Gastrocnemius medialis (tissue), 4 donors: ENCODE data around the gene XYLB. TPM values are rescaled to one million over a fixed set of nuclear protein-coding genes. Genes with fewer than 3 reads are reported as not detected.
"Not testable (repeated sequence)": the region's sequence is repeated elsewhere in the genome, so short reads cannot be mapped to it uniquely, and the experiment has no call there.

Experiments used
- ATAC-seq, 2 donors: fragments of 150-250 bp; one replicate each; pipeline ENCODE4 v1.9.1; 2016
- DNase-seq, 2 donors: peaks; one replicate each; pipeline ENCODE4 v3.0.0-alpha.2; 2019
- H3K27ac ChIP-seq, 4 donors: fragments of 200-600 bp; sonication (generic); 1 replicate in 1 of 4; 2 replicates in 3 of 4; pipeline ENCODE4 v1.5.1; 2016 to 2018; ENCODE audit warnings: mild to moderate bottlenecking in 2 of 4, moderate library complexity in 1 of 4
- H3K27me3 ChIP-seq, 3 donors: fragments of 200-600 bp; sonication (generic) in 2 of 3; 1 replicate in 1 of 3; 2 replicates in 2 of 3; pipeline versions ENCODE4 v1.5.1 to v1.6.0; 2016 to 2019; ENCODE audit warnings: mild to moderate bottlenecking in 1 of 3, moderate library complexity in 1 of 3
- H3K36me3 ChIP-seq, 2 donors: fragments of 200-600 bp; sonication (generic) in 1 of 2; one replicate each; pipeline ENCODE4 v1.5.1; 2017 to 2018
- H3K4me1 ChIP-seq, 2 donors: fragments of 200-600 bp; sonication (generic) in 1 of 2; one replicate each; pipeline ENCODE4 v1.5.1; 2016 to 2017; ENCODE audit warnings: mild to moderate bottlenecking in 2 of 2
- H3K4me3 ChIP-seq, 4 donors: fragments of 200-600 bp; sonication (generic) in 3 of 4; 1 replicate in 1 of 4; 2 replicates in 3 of 4; pipeline ENCODE4 v1.5.1; 2016 to 2019; ENCODE audit warnings: mild to moderate bottlenecking in 2 of 4
- H3K9me3 ChIP-seq, 3 donors: fragments of 200-600 bp; sonication (generic) in 2 of 3; 1 replicate in 1 of 3; 2 replicates in 2 of 3; pipeline ENCODE4 v1.5.1; 2016 to 2019
- CTCF ChIP-seq, 5 experiments: fragments of 450-650 bp in 3 of 5; fragments of 200-600 bp in 2 of 5; sonication (generic) in 2 of 5; IDR thresholded peaks in 4 of 5; conservative IDR thresholded peaks in 1 of 5; 1 replicate in 4 of 5; 2 replicates in 1 of 5; pipeline ENCODE4 v1.5.1; 2016 to 2019; ENCODE audit warnings: antibody characterized with exemption in 5 of 5, mild to moderate bottlenecking in 3 of 5, moderate library complexity in 3 of 5
- POLR2A ChIP-seq, 2 donors: fragments of 450-650 bp; IDR thresholded peaks; one replicate each; pipeline ENCODE4 v1.6.1; 2017; ENCODE audit warnings: antibody characterized with exemption in 2 of 2, mild to moderate bottlenecking in 2 of 2, moderate library complexity in 2 of 2
- in situ Hi-C, 4 donors: fragments of 200-750 bp; cut with MboI; loops; one replicate each; pipeline versions ENCODE4 v1.15.0 to v1.8.0; 2017; ENCODE audit warnings: low sequenced_read_pairs in 4 of 4
- intact Hi-C: fragments of 100-400 bp; cut with DNase I; formaldehyde crosslinking; loops from one replicate; pipeline ENCODE4 v1.15.1; 2023; ENCODE audit warnings: low total_unique reads
- total RNA-seq, 4 donors: library from RNA; depleted of rRNA; stranded (reverse); fragments of >200 nt; gene quantifications; one replicate each; pipeline versions ENCODE4 v1.1.0 to v1.2.3, GENCODE V29; 2016

Gene XYLB
- total RNA-seq, 4 donors from 2014 or later, result 0.23 to 1.1 (median 0.44) TPM

- H3K4me1 ChIP-seq, H3K27me3 ChIP-seq, intact Hi-C loops, H3K4me3 ChIP-seq, H3K27ac ChIP-seq, in situ Hi-C loops, DNase-seq, H3K9me3 ChIP-seq, H3K36me3 ChIP-seq, ATAC-seq: not testable (repeated sequence)
These were observed 87.1 kb downstream of the XYLB start for GRCh38 chr3:38433661-38434060.

GRCh38 chr3:38438436-38439069 lies 92.0 kb downstream of the XYLB start:
- in situ Hi-C loops, H3K36me3 ChIP-seq, H3K27me3 ChIP-seq, intact Hi-C loops, H3K27ac ChIP-seq, H3K4me1 ChIP-seq, ATAC-seq, DNase-seq, H3K4me3 ChIP-seq, H3K9me3 ChIP-seq: not testable (repeated sequence)

- DNase-seq, H3K27ac ChIP-seq, H3K36me3 ChIP-seq, H3K9me3 ChIP-seq, H3K4me1 ChIP-seq, in situ Hi-C loops, ATAC-seq, H3K27me3 ChIP-seq, H3K4me3 ChIP-seq, intact Hi-C loops: not testable (repeated sequence)
These were observed 96.6 kb downstream of the XYLB start for GRCh38 chr3:38443205-38443604.

GRCh38 chr3:38446085-38446686 lies 99.6 kb downstream of the XYLB start:
- in situ Hi-C loops, result no loop called here

GRCh38 chr3:38446812-38447211 lies 100.2 kb downstream of the XYLB start:
- intact Hi-C loops, result no loop called here

More at GRCh38 chr3:38446085-38446686, 99.6 kb downstream of the XYLB start:
- H3K9me3 ChIP-seq, result no peaks in the 10 kb centered on the region
- H3K27me3 ChIP-seq, result no peaks in the 10 kb centered on the region
- no peaks in the 10 kb centered on the region for H3K36me3 ChIP-seq
- intact Hi-C loops, result no loop called here
- H3K27ac ChIP-seq, result peak overlapping the region in 1 of 4 donors; percentile 47
- ATAC-seq (peak; percentile 47 to 60), DNase-seq (no peak)
- TF ChIP-seq POLR2A (IDR thresholded peaks at IDR 0.05) (no peak), CTCF (IDR thresholded peaks at IDR 0.05 in 4 of 5, conservative IDR thresholded peaks at IDR 0.05 in 1 of 5) (no peak)
- no peak overlapping the region for H3K4me3 ChIP-seq
- peaks cover 5 to 7% of the 10 kb centered on the region in 2 donors for H3K4me1 ChIP-seq

GRCh38 chr3:38450853-38451252 lies 104.3 kb downstream of the XYLB start:
- ATAC-seq (no peak), DNase-seq (no peak)
- Histone ChIP-seq H3K9me3 (no peaks in the 10 kb centered on the region), H3K27ac (no peak overlapping the region), H3K36me3 (no peaks in the 10 kb centered on the region), H3K4me1 (peaks cover 9 to 14% of the 10 kb centered on the region in 2 donors), H3K4me3 (no peak overlapping the region), H3K27me3 (no peaks in the 10 kb centered on the region)
- TF ChIP-seq POLR2A (IDR thresholded peaks at IDR 0.05) (no peak), CTCF (IDR thresholded peaks at IDR 0.05 in 4 of 5, conservative IDR thresholded peaks at IDR 0.05 in 1 of 5) (no peak)
- intact Hi-C loops, result loop anchor here (5.0 to 10.0 kb wide), 2 partner anchors 284 to 316 kb away; partner anchors contain the start of genes ACAA1, MYD88 and OXSR1
- in situ Hi-C loops, result no loop called here

More at GRCh38 chr3:38446812-38447211, 100.2 kb downstream of the XYLB start:
- no peak overlapping the region for H3K4me3 ChIP-seq
- H3K9me3 ChIP-seq, result no peaks in the 10 kb centered on the region
- peak overlapping the region in 1 of 4 donors; percentile 47 for H3K27ac ChIP-seq
- peaks cover 5 to 7% of the 10 kb centered on the region in 2 donors for H3K4me1 ChIP-seq
- no peak for TF ChIP-seq POLR2A (IDR thresholded peaks at IDR 0.05)
- DNase-seq, result no peak
- H3K27me3 ChIP-seq, result no peaks in the 10 kb centered on the region
- in situ Hi-C loops, result no loop called here
- H3K36me3 ChIP-seq, result no peaks in the 10 kb centered on the region
- ATAC-seq, result no peak
